PC-3 (cell line): ENCODE data around the gene PKLR.

Experiments used
- EZH2 ChIP-seq: fragments of 300-600 bp; sonication (generic); IDR thresholded peaks from one replicate; pipeline ENCODE4 v1.6.1; 2017; ENCODE audit warnings: antibody characterized with exemption, mild to moderate bottlenecking, low read length; ENCODE audit not compliant: unreplicated experiment
- EZH2phosphoT487 ChIP-seq: fragments of 300-600 bp; sonication (generic); IDR thresholded peaks from 2 replicates; pipeline ENCODE4 v1.6.1; 2018; ENCODE audit warnings: mild to moderate bottlenecking, antibody characterized with exemption, low read length, borderline replicate concordance
- TF ChIP-seq, protein P1 (sequence below): fragments of 300-600 bp; sonication (generic); conservative IDR thresholded peaks from 2 replicates; pipeline ENCODE4 v1.5.1; 2017; ENCODE audit warnings: antibody characterized with exemption, low read depth, mild to moderate bottlenecking, low read length

DNA sequence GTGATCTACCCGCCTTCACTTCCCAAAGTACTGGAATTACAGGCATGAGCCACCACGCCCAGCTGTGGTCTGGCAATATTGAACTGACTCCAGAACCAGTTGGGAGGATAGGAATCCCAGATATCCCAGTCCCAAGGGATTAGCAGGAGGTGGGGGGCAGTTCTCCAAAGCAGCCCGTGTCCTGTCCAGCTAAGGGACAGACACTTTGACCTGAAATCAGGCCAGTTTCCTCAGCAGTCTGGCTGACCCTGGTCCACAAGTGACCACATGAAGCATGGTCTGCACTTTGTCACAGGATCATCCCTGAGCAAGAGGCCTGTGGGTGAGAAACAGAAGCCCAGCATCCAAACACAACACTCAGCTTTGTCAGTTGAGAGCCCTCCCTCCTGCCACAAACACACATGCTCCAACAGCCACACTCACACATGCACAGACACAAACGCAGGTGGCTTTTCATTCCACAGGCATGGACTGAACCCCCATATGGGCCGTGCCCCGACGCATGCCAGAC is 4.7 kb upstream of the PKLR start:
- TF ChIP-seq, protein P1, sequence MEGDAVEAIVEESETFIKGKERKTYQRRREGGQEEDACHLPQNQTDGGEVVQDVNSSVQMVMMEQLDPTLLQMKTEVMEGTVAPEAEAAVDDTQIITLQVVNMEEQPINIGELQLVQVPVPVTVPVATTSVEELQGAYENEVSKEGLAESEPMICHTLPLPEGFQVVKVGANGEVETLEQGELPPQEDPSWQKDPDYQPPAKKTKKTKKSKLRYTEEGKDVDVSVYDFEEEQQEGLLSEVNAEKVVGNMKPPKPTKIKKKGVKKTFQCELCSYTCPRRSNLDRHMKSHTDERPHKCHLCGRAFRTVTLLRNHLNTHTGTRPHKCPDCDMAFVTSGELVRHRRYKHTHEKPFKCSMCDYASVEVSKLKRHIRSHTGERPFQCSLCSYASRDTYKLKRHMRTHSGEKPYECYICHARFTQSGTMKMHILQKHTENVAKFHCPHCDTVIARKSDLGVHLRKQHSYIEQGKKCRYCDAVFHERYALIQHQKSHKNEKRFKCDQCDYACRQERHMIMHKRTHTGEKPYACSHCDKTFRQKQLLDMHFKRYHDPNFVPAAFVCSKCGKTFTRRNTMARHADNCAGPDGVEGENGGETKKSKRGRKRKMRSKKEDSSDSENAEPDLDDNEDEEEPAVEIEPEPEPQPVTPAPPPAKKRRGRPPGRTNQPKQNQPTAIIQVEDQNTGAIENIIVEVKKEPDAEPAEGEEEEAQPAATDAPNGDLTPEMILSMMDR = no peak
- TF ChIP-seq EZH2 (no peak), EZH2phosphoT487 (no peak)
